GM18498 (cell line): Measurements from ENCODE around the gene AMBP.

Source experiments
- ATAC-seq: cut with Tn5 transposase; IDR thresholded peaks from one replicate; pipeline ENCODE4 v1.9.1; 2021; ENCODE audit warnings: mild to moderate bottlenecking, moderate library complexity; ENCODE audit not compliant: unreplicated experiment

The AMBP gene

DNA sequence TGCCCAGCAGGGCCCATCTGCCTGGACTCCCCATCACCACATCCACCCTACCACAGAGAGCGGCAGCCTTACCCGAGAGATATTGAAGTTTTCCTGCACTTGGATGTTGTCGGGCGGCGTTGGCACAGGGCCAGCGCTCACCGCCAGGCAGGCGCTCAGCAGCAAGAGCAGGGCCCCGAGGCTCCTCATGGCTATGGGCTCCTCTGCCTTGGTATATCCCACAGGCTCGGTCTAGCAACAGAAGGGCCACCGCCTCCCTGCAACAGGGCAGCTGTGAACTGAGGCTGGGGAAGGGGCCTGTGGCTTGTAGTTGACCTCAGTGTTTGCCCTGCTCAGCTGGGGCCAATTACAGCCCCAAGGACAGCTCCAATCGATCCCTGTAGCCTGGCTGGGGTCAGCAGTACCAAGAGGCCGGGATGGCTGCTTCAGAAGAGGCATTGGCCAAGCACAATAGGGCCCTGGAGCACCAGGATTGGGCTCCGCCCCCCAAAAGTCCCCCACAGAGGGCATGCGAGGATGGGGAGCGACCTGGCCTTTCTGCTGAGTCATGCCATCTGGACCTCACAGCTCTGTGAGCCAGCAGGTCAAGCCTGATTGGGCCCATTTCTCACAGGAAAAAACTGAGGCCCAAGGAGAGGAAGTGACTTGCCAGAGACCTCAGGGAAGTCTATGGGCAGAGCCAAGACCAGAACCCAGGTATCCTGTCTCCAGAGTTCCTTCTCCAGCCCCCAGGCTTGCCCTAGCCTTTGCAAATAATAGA lies at the start of gene AMBP:
Gene AMBP (minus strand): TSS at position 280 of the 760 bp plus-strand sequence. CDS start 91 bp downstream, at position 189.
- no peak for ATAC-seq

DNA sequence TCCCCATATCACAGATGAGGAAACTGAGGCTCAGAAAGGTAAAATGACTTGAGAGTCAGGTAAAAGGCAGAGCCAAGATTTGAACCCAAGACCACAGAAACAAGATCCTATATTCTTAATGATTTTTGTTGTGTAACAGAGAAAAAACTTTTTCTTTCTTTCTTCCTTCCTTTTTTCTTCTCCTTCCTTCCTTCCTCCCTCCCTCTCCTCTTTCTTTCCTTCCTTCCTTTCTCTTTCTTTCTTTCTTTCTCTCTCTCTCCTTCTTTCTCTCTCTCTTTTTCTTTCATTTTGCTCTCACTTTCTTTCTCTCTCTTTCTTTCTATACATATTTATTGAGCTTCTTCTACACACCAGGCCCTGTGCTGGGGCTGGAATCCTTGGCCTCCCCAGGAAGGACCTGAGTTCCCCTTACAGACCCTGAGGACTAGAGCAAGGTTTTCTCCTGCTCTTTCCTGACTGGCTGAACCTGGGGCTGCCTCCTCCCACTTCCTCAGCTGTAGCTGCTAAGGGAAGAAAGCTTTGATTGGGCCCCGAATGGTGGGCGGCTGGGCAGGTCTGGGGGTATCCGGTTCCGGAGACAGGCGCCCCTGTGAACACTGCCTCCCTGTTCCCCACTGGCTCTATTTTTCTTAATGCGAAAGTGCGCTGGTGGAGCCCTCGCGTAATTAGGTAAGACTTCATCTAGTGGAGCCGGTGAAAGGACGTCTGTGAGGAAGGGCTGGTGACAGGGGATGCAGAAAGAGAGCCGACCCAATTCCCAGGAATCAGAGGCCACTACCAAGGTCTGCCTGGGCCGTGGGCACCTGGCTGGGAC lies 48.4 kb upstream of the AMBP start:
- no peak for ATAC-seq

DNA sequence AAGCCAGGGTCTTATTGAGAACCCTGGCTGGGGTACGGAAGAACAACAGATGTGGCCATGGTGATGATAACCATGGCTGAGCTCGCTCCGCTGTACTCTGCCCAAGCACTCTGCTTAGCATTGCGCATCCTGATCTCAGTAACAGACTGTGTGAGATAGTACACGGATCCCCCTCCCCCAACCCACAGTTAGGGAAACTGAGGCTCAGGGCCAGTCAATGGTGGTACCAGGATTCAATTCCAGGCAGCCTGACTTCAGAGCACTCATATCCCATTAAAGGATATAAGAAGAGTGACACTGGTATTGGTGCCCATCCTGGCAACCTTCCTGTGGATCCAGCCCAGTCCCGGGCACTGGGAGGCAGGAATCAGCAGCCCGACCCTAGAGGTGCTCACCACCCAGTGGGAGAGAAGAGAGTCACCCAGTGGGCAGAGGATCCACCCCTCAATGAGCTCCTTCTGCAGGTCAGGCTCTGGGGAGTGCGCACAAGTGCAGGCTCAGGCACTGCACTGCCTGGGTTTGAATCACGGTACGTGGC lies 47.4 kb upstream of the AMBP start:
- no peak for ATAC-seq

DNA sequence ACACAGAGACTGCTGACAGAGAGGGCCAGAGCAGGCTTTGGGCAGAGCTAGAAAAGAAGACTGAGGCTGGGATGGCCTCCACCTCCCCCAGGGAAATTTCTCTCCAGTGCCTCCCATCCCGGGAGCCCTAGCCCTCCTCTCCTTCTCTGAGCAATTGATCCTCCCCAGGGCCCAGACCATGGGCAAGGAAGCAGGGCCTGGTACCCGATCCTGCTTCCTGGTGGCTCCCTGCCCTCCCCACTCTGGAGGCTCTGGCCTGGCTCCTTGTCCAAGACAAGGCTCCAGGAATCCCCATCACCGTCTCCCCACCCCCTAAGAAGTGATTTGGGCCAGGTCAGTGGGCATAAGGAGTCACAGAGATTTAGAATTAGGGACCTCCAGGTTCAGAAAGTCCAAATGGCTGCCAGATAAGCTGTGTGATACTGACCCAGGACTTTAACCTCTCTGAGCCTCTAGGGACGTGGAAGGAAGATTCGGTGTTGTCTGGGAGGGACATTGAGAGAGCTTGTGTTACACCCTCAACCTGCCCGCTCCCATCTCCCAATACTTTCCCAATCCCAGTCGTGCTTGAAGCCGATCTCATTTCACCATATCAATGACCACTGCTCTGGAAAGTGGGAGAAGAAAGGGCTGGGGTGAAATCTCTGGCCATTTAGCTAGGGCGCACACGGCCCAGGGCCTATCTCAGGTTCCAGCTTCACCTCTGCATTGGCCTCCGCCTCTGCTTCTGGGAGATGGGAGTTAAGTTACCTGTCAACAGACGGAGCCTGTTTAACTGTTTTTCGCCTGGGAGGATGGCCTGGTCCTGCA lies 46.8 kb upstream of the AMBP start:
- ATAC-seq = no peak

DNA sequence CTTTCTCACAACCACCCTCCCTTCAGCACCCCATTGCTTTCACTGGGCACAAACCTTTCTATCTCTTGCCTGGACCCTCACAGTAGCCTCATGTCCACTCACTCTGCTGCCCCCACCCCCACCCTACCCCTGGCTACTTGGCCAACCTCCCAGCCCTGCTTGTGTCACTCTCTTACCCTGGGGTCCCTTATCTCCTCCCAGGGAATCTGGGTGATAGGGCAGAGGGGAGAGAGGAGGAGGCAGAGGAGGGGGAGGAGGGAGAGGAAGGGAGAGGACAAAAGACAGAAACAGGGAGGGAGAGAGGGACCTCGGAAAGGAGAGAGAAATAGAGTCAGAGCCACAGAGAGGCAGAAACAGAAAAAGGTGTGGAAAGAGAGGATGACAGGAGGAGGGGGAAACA lies 46.0 kb upstream of the AMBP start:
- ATAC-seq = no peak

DNA sequence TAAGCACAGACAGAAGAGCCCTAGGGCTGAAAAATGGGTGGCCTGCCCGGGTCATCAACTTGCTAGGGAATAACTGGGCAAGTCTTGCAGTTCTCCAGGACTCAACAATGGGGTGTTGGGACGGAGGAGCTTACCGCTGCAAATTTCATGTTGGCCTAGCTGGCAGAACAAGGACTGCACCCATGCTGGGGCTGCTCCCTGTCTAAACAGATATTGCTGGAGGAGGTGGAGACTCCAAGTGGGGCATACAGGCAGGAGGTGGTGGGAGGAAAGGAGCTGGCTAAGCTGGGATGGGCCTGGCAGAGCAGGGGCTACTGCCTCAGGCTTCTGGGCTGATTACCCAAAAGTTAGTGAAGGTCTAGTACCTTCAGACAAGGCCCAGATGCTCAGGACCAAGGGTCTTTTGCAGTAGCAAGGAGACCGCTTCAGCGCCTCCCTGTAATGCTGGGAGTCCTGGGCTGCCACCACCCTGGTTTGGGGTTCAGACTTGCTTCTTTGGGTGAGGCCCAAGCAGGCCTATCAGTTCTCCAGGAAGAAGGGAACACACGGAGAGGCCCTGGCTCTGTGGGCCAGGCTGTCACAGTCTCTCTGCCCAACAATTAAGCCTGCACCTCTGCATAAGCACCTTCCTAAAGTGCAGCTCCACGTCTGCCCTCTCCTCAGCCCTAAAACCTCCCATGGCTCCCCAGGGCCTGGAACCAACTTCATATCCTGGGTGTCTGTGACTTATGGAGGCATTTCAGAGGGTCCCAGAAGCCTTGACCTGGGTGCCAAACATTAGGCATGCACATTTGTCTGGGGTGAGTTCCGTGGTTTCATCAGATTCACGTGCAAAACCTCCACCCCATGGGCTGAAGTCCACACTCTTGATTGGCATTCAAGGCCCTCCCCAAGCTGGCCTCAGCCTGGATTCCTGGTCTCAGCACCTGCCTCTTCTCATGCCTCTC lies 45.2 kb upstream of the AMBP start:
- ATAC-seq = no peak

DNA sequence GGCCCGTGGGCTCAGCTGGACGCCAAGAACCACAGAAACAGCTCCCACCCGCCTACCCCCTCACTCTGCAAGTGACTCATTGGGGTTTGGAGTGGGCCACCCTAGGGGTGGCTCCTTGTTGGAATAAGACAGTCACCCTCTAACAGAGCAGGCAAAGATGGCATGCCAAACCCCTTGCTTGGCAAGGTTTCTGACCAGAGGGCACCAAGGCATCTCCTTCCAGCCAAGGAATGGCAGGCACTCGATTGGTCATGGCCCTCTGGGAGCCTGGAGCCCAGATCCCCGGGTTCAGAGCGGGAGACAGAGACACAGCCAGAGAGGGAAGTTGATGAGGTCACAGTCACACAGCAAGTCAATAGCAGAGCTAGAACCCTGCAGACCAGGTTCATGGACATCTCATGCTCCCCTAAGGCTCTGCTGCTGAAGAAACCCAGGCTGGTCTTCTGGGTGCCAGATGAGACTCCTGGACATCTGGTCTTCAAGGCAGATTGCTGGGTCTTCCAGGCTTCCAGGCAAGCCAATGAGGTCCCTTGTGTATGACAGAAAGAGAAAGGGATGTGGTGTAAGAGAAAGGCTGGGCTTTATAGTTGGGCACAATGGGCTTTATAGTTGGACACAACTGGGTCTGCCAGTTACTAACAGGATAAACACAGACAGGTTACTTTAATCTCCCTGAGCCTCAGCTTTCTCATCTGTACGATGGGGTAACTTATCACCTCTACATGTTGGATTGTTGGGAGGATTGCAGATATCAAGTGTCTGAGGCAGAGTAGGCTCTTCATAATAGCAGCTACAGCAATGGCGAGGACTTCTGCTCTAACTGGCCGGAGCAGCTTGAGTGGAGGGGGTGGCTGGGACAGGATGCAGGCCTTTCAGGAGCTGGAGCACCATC lies 44.3 kb upstream of the AMBP start:
- no peak for ATAC-seq

DNA sequence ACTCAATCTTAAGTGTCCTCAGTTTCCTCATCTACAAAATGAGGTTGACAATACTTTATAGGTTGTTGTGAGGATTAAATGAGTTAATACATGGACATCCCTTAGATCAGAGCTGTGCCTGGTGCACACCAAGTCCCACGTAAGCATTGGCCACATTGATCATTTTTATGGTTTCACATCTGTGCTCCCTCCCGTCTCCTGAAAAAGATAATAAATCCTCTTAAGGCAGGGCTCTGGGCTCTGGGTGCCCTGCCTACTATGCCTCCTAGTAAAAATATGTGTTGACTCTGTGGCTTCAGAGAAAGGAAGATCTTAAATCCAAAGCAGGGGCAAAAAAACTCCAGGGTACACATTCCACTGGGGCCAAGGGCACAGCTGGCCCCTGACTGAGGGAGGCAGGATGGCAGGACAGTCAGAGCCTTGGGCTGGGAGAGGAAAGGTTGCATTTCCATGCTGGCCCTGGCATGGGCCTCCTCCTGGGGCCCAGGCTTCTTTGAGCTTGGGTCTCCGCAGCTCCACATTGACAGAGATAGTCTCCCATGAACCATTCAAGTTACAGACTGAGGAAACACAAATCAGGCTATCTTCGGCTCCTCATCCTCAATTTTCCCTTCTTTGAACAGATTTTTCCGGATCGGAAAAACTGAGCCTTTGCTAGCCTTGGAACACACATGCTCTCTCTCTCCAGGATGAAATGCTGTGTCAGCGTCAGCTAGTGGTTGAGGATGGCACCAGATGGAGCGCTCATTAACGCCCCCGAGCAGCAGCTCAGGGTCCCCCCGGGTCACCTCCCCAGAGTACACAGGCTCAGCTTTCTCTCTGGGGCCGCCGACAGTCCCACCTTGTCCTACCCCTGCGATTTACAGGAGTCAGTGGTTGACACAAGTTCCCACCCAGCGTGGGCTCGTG lies 43.4 kb upstream of the AMBP start:
- no peak for ATAC-seq

DNA sequence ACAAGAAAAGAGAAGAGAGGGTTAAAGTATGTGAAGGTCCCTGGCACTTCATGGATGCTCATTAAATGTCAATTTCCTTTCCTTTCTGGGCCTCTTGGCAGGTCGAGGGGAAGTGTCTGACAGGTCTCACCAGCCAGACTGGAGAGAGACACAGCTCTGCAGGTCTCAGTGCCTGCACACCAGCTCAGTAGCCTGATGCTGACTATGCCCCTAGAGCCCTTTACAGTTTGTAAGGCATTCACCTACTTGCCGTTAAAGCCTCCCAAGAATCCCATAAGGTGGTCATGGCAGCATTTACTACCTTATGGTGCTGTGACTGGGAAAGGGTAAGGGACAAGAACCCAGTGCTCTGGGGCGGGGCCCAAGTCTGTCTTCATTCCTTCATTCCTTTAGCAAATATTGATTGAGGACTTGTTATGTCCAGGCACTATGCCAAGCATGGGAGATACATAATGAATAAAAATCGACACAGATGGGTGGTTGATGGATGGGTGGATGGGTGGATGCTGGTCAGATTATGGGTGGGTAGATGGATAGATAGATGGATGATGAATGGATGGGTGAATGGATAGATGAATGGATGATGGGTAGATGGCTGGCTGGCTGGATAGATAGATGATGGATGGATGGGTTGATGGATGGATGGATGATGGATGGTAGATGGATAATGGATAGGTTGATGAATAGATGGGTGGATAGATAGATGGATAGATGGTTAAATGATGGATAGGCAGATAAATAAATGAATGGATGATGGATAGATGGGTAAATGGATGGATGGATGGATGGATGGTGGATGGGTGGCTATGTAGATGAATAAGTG lies 42.3 kb upstream of the AMBP start:
- ATAC-seq = no peak

DNA sequence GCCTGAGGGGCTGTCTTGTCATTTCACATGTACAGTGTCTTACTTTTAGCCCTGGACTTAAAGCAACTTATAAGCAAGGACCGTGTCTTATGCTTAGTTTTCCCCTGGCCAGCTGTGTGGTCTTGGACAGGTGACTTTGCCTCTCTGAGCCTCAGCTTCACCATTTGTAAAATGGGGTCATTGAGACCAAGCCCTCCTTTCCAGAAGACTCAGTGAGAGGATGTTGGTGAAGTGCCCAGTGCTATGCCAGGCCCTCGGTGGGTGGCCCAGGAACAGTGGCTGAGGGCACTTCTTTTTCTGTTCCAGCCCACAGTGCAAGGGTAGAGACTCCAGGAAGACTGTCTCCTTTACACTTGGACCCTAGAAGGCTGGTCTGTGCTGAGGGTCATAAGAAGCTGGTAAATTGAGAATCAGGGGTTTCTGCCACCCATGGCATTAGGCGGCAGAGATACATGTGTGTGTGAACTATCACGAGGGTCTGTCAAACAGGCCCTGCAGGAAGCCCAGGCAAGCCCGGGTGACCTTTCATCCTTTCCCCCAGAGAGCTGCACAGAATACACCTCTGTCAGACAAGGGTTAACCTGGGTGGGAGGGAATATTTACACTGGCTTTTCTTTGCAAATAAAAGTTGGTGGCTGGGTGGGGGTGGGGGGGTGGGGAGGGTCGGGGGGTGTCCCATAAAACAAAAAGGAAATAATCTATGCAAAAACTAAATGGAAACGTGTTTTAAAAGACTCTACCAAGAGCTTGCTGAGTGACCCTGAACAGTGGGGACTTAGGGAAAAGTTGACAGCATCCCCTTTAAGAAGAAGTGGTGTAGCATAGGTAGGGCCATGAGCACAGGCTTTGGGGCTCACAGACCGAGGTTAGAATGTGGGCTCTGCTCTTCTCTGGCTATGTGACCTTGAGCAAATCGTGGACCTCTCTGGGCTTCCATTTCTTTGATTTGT lies 41.4 kb upstream of the AMBP start:
- no peak for ATAC-seq

DNA sequence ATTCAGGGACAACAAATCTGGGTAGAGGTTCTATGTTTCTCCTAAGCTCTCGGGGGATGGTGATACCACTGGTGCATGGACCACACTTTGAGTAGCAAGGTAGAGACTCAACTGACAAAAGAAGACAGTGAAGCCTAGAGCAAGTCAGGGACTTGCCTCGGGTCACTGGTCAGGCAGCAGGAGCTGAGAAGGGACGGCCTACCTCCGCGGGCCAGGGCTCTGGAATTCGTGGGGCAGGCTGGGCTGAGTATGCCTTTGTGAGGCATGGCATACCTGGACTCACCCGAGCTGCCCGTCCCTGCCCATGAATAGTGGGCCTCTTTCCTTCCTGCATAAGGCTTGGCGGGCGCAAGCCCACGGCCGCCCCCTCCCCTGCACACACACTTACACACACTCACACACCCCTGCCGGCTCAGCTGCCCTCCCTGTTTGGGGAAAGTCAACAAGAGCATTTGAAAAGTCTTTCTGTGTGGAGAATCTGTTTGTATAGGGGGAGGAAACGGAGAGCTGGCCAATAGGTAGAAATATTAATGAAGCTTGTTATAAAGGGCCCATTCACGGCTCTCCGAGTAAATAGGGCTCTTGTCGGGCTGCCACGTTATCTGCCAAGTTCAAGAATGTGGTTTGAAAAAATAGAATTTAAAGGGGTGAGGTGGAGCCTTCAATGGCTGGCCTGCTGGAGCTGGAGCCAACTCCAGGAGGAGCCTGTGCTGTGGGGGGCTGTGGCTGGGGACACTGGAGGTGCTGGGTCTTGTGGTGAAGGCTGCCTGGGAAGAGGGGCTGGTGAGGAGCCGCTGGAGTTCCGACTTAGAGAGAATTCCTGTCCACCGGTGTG lies 40.1 kb upstream of the AMBP start:
- ATAC-seq = no peak

DNA sequence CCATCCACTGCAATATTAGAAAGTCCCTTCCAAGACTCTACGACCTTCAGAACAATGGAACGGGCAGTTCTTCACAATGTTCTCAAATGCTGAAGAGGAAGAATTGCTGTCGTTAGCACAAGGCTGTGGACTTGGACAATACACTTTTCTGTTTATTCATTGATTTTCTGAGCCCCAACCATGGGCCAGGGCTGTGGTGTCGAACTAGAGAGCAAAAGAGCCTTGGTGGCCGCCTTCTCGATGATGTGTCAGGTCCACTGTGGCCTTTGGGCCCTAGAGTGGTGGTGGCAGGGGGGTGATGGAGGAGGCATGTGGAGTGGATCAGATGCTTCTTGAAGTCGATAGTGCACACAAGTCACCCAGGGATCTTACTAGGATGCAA lies 39.5 kb upstream of the AMBP start:
- no peak for ATAC-seq

DNA sequence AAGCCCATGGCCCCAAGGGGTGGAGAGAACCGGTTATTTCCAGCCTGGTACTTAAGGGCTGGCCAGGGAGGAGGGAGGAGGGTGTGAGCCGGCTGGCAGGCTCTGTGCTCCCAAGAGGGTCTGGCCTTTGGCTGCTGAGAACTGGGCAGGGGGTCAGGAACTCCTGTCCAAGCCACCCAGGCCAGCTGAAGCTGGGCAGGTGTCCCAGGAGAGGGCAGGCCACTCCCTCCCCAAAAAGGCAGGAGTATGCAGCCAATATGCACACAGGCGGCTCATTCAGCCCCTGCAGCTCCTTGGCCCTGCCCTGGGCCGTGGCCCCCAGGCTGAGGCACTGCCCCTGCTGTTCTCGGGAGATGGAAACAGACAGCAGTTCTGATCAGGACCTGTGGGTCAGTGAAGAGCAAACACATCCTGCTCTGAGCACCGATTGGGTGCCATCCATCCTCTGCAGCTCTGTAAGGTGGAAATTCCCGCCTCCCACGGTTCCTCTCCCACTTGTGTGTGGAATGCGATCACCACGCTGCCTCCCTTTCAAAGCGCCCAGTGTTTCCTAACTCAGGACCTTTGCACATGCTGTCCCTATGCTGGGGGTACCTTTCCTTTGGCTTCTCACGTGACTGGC lies 38.1 kb upstream of the AMBP start:
- no peak for ATAC-seq

DNA sequence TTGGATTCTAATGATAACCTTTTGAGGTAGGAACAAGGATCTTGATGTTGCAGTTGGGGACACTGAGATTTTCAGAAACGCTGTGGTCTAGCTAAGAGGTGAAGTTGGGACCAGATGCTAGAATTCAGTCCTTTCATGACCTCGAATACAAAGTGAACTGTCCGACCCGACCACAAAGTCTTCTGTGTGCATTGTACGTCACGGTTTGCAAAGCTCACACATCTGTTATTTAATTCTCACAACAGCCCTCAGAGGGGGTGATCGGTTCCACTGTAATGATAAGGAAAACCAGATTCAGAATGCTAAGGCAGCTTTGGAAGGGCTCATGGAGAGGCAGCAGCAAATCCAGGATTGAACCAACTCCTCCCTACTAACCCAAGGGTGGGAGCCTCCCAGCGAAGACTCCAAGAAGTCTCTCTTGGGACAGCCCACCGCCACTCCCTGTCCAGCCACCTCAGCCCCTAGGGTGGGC lies 37.6 kb upstream of the AMBP start:
- ATAC-seq = no peak

DNA sequence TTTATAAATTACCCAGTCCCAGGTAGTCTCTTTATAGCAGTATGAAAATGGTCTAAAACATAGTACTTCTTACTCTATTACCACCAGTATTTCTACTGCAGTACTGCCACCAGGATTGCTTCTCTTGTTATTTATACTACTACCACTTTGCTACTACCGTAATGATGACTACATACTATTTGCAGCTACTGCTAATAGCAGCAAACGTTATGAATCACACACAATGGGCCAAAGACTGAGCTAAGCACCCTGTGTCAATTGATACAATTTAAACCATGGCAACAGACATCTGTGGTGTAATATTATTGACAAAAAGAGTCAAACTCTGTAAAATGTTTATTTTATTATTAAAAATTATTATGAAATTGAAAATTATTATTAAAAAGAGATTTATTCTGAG lies 36.3 kb upstream of the AMBP start:
- ATAC-seq = no peak
